ENCODE results near the gene LIPC.

LIPC gene

DNA sequence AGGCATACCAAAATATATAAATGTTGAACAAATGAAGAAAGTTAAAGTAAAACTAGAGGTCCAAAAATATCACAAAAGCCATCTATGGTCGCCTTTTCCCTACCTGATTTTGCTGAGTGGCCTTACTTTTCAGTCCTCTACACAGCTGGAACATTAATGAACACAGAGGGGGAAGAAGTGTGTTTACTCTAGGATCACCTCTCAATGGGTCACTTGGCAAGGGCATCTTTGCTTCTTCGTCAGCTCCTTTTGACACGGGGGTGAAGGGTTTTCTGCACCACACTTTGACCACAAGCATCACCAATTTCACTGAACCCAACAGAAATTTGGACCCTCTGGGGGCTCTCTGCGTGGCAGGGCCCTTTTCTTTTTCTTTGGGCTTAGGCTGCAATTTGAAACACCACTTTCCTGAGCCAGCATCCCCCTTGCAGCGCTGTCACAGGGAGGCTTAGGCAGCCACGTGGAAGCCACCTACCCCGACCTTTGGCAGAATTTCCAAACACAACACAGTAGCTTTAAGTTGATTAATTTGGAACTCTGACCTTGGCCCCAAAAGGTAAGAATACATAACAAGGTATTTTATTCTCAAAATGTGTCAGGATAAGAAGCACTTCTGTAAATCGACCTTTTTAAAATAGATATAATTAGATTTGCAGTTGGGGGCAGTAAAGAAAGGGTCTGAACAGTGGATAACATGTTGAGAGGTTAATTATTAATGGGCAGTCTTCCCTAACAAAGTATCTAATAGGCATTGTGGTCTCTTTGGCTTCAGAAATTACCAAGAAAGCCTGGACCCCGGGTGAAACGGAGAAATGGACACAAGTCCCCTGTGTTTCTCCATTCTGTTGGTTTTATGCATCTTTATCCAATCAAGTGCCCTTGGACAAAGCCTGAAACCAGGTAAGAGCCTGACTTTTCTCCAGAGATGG is at the start of gene LIPC:
TSS of gene LIPC (plus strand) at position 771 of the 929 bp plus-strand sequence. CDS start at position 813, 42 bp downstream.
- no peak for DNase-seq

- DNase-seq, result peak; percentile 23
These were observed 47.9 kb upstream of the LIPC start for GRCh38 chr15:58383876-58384275.

GRCh38 chr15:58384667-58385066 is 47.1 kb upstream of the LIPC start:
- DNase-seq, result no peak

DNA sequence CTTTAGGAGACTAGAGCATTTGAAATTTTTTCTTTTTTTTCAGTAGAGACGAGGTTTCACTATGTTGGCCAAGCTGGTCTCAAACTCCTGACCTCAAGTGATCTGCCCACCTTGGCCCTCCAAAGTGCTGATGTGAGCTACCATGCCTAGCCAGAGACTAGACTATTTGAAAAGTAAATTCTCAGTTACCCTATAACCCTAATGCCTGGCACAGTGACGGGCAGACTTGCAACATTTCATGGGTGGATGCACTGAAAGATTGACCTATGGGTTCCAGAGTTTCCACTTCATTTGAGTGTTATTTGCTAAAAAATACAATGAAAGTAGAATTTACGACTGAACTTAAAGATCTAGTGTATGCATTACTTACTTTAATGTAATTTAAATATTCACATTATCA is 45.7 kb upstream of the LIPC start:
- DNase-seq, result no peak

DNA sequence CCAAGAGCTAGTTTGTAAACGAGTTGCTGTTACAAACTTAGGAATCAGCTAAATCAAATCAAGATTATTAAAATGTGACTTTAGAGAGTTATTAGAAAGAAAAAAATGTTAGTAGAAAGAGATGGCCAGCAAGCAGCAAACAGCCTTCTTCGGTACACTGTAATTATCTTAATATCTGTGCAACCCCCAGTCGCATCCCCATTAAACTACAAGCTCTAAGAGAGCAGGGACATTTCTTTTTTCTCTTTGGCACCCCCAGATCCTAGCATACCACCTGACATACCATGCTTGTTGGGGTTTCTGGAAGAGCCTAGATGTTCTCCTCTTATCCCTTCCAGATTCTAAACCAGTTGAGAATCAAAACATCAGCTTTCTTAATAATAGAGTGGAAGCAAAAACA is 45.1 kb upstream of the LIPC start:
- no peak for DNase-seq

GRCh38 chr15:58387130-58387529 is 44.7 kb upstream of the LIPC start:
- DNase-seq, result no peak

- DNase-seq, result no peak
These were observed 43.6 kb upstream of the LIPC start for GRCh38 chr15:58388211-58388610.

GRCh38 chr15:58390118-58390517 is 41.7 kb upstream of the LIPC start:
- no peak for DNase-seq

DNA sequence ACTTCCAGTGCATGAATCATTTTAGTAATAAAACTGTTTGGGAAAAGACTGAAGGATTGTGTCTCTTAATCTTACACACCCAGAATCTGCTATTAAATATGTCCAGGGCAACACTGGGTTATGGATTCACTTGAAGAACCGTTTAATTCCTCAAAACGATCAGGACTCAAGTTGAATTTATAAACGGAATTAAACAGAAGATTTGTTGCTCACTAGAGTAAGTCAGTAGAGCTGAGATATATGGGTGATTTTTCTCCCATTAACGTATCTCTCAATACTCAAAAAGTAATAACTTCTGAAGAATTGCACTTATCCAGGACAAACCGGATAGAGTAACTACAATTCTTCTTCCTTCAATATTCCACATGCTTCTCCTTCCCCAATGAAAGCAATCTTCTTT is 41.1 kb upstream of the LIPC start:
- DNase-seq, result no peak

- no peak for DNase-seq
These were observed 40.7 kb upstream of the LIPC start for GRCh38 chr15:58391088-58391487.

DNA sequence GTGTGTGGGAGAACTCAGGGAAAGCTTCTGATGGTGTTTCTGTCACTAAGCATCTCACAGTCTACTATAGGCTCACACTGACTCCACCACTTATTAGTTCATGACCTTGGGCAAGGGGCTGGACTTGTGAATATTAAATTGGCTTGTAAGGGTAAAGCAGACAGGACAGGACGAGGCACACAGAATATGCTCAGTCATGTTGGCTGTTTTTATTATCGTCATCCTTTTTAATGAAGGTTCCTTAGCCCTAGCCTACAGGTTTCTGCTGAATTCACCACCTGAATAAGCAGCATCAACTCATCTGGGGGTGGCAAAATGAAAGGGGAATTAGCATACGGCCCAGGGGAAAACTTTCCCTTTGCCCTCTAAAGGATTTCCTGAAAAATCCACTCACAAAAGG is 39.6 kb upstream of the LIPC start:
- no peak for DNase-seq

GRCh38 chr15:58392611-58393161 is 39.1 kb upstream of the LIPC start:
- DNase-seq, result no peak

- no peak for DNase-seq
These were observed 38.5 kb upstream of the LIPC start for GRCh38 chr15:58393241-58393662.

DNA sequence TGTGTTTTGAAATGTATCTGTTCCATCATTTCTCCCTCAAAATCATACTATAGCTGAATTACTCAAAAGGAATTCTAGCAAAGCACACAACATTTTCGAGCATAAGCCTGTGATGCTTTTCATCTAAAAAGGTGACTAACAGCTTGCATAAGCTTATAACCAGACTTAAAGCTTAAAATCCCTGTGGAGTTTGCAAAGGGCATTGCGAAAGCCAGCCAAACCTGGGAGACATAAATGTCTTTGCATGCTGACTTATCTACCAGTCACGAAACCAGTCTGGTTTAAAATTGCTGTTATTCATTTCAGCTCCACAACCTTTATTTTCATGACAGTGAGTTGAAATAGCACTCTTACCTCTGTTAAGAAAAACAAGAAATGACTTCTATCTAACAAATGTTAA is 35.6 kb upstream of the LIPC start:
- no peak for DNase-seq

DNA sequence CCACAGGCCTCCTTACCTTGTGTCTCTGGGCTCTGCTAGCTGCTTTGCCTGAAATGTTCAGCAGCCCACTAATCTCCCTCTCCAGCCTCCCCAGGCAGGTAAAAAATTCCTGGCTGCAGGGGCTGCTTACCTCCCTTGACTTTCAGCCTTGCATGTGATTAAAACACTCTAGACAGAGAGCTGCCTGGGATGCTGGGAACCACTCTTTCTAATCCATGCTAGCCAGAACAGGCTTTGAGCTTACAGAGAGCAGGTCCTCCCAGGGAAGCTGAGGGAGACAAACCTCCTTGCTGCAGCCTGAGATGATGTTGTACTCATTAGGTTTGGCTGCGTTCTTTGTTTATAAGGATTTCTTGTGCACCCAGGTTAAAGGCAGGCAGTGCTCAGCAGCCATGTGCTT is 33.7 kb upstream of the LIPC start:
- no peak for DNase-seq

GRCh38 chr15:58398643-58399042 is 33.1 kb upstream of the LIPC start:
- DNase-seq, result no peak

DNA sequence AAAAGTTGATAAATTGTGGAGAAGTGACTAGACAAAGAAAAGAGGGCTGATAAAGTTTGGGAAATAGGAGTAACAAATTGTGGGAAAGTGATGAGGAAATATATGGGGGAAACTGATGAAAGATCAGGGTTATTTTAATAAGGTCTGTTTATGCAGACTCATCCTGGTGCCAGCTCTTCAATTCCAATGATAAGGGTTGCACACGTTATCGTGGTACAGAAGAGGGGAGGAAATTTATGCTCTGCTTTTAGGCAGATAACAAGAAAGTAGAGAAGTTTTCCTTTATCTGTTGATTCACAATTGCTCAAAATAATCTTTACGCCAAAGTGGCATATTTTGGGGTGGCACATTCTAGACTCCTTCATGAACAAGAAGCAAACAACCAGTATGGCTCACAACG is 32.1 kb upstream of the LIPC start:
- no peak for DNase-seq

DNA sequence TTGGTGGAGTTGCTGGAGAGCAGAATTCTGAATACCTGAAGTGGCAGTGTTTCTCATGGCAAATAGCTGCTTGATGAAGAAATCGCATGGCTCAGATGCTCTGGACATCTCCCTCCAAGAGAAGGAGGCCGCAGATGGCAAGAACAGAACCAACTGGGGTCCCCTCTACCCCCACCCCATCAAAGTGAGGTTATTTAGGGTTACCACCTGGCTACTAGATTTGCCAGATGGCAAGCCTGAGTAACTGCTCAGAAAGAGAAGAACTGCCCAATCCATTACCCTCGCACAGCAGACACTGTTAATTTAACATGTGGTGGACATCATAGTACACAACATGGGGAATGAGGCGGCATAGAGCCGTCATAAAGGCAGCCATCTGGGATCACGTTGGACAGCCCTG is 30.5 kb upstream of the LIPC start:
- no peak for DNase-seq

GRCh38 chr15:58401991-58402649 is 29.7 kb upstream of the LIPC start:
- no peak for DNase-seq

- no peak for DNase-seq
These were observed 28.2 kb upstream of the LIPC start for GRCh38 chr15:58403581-58403980.

DNA sequence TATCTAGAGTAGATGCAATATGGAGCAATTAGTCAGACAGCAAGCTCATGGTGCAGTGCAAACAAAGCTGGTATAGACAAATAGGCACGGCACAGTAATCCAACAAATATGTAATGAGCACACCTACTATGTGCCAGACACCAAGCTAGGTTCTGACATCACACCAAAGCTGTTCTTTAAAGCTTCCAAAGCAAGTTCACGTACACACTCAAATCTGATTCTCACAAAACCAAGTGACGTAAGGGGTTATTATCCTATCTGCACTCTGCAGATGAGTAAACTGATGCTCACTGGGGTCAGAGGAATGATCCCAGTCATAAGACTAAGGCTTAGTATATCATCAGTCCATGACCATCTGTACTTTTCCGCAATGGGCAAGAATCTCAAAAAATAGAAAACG is 27.8 kb upstream of the LIPC start:
- DNase-seq, result no peak

DNA sequence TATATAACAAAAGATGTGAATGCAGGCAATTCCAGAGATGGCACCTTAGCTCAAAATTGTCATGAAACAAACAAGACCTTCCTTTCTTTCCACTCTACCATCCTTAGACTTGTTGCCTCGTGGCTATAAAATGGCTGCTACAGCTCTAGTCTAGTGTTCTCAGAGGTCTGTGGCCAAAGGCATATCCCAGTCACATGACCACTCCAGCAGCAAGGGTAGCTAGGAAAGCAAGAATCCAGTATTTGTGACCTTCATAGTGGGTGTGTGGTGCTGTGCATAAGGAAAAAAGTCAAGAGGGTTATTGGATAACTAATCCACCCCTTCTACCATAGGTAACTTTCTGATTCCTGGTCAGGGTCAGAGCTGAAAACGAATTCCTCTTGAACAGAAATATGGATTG is 27.1 kb upstream of the LIPC start:
- no peak for DNase-seq

DNA sequence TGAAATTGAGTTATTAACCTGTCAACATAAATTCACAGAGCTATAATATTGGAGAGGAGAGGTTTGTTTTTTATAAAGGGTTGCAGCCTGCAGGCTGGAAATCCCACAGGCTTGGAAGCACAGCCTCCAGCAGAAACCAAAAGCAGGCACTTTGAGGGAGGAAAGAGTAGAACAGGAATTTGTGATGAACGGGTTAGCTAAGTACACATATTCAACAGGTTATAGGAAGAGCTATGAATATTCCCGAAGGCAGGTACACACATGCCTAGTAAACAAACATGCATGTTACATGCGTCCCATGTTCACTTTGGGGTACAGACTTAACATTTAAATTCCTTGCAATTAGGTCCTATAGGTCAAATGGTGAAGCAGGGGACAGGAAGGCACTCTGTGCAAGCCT is 25.9 kb upstream of the LIPC start:
- DNase-seq, result no peak

GRCh38 chr15:58406811-58407210 is 25.0 kb upstream of the LIPC start:
- no peak for DNase-seq

Data from stimulated activated CD4-positive, alpha-beta T cell treated with anti-CD3 and anti-CD28 coated beads, Interleukin-12 subunit alpha, Interleukin-12 subunit beta, amount 100 ng/mL, for 4 hours (primary cell).